Activated CD4-positive, CD25-positive, alpha-beta regulatory T cell treated with anti-CD3 and anti-CD28 coated beads, Interleukin-2, amount 50 U/mL, for 72 hours (primary cell): Measurements from ENCODE around the gene WIPF3.

Source experiments
- DNase-seq: peaks from one replicate; pipeline ENCODE4 v3.0.0; 2021

WIPF3 gene

DNA sequence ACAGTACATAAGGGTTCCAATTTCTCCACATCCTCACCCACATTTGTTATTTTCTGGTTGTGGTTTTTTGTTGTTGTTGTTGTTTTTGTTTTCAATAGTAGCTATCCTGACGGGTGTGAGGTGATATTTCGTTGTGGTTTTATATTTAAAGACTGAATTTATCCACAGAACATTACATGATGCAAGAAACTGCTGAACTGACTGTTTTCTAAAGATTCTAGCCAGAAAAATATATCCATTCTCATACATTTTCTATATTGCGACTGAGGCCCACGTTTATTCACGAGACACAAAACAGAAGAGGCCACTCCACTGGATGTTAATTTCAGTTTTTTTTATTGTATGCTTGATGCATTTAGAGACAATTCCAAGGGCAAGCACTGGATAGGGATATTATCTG is 113.5 kb downstream of the WIPF3 start:
- no peak for DNase-seq

DNA sequence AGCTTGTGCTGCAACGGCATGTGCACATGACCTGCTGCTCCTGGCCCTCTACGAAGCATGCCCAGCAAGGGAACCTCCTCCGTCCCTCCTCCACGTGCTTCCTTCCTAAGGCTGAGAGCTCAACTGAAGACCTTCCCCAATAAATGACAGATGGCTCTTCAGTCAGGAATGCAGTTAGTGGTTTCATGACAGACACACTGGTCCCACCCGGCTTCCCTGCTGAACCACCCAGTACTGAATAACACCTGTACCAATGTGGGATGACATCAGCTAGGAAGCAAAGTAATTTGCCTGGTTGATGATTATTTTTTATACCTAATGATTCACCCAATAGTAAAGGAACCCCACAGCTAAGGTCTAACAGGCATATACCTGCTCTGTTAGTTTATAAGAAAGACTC is 114.2 kb downstream of the WIPF3 start:
- DNase-seq = no peak

DNA sequence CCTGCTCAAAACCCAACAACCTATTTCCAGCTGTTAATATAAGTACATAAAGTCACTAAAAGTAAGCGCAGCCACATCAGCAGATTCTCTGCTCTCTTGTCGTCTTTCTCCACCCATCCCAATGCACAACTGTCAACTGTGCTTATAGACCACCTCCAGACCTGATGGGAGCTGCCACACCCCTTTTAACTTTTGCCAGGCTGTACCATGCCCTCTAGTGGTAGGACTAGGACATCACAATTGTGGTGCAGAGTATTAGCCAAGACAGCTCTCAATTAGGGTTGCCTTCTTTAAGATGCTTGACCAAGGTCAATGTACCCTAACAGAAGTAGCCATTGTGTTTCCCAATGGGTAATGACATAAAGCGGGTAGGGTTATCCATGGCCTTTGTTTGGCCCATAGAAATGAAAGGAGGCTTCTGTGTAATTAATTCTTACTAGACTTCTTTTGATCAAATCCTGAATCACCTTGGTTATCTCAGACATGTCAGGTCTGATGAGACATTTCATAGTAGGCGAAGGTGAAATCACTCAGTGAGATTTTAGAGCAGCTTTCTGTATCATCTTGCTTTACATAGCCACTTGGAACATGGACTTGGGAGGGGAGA is 115.2 kb downstream of the WIPF3 start:
- no peak for DNase-seq

GRCh38 chr7:29922921-29923700 is 116.8 kb downstream of the WIPF3 start:
- DNase-seq = no peak

GRCh38 chr7:29924006-29924405 is 117.7 kb downstream of the WIPF3 start:
- no peak for DNase-seq

DNA sequence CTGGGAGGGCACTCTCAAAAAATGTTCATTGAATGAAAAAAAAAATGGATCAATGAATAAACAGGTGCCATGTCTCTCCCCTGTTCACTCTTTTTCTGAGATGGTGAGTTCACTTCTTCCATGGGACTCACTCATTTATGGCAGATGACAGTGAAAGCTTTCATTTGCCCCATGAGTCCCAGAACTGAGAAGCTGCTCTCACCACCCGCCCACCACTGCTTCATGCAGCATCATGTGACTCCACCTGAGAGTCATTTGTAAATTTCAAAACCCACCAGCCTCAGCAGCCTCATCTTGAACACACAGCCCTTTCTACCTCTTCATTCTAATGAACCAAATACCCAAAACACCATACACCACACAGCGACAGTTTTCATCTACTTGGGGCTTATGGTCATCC is 118.4 kb downstream of the WIPF3 start:
- DNase-seq = no peak

DNA sequence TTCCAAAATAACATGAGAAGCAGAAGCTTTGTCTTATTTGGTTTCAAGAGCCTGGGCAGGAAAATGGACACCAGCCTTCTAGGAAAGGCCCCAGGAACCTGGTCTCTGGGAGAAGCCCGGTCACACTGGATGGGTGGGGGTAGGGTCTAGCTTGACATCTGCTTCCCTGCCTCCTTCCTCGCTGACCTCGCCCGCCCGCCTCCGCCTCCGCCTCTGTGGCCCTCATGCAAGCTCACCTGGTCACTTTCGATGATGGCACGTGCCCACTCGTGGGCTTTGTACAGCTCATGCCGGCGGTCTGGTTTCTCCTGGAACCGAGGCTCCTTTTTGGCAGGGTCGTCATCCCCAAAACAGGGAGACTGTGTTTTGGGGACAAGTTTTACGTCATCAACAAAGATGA is 119.9 kb downstream of the WIPF3 start:
- DNase-seq = no peak

GRCh38 chr7:29926741-29927140 is 120.4 kb downstream of the WIPF3 start:
- no peak for DNase-seq

DNA sequence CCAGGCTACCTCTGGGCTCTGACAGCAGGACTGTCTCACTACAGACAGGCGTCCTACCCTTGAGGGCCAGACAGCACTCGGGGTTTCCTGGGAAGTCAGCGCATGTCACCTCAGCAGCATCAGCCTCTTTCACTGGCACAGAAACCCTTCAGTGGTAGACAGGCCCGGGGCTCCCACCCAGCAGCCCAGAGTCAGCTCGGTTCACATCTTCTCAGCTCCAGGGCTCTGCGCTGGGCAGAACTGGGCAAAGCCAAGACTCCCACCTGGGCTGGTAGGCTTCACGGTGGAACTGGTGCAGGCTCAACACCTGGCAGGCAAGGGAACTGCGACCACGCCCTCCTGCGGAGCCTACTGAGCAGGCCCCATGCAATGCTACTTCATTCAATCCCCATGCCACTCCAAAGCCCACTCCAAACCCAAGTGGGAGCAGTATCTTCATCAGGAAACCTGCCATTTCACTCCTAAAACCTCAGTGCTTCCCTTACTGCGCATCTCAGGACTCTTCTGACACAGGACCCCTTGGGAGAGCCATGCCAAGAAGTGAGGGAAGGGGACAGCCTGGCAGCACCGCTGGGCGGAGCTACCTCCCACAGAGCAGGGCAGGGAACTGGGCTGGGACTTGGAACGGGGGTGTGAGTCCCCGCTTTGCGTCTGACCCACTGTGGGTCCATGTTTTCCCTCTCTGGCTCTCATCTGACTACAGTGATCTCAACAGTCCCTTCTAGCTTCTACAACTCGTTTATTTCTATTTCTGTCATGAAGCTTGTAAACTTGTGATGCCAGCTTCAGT is 122.9 kb downstream of the WIPF3 start:
- DNase-seq = no peak

- DNase-seq = no peak
Observed at GRCh38 chr7:29935111-29935510, 128.8 kb downstream of the WIPF3 start.

DNA sequence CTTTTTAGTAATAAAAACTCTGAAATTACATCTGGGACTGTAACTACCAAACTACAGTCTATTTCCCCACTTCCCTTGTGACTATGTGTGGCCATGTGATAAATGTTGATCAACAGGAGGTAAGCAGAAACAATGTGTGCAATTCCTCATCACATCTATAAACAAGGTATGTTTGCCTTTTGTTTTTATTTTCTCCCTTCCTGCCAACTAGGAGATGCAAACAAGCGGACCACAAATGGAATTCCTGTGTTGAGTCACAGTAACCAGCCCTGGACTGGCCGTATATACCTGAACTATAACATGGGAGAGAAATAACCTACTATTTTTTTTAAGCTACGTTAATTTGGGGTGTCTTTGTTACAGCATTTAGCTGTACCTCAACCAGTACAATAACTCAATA is 130.8 kb downstream of the WIPF3 start:
- DNase-seq = no peak

DNA sequence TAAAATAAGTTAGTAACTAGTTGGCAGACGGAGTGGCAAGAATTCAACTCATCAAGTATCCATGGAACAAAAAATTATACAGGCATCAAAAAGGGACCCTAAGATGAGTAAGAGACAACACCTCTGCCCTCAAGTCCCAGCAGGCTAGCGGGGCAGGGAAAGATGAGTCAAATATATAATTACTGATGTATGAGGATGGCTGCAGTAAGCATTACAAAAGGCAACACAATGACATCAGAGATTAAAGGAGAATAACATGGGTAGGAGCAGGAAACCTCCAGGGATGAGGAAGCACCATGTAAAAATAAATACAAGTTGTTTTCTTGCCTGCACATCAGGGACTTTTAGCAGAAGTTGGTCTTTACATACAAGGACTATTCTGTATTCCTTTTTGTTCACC is 133.9 kb downstream of the WIPF3 start:
- no peak for DNase-seq

DNA sequence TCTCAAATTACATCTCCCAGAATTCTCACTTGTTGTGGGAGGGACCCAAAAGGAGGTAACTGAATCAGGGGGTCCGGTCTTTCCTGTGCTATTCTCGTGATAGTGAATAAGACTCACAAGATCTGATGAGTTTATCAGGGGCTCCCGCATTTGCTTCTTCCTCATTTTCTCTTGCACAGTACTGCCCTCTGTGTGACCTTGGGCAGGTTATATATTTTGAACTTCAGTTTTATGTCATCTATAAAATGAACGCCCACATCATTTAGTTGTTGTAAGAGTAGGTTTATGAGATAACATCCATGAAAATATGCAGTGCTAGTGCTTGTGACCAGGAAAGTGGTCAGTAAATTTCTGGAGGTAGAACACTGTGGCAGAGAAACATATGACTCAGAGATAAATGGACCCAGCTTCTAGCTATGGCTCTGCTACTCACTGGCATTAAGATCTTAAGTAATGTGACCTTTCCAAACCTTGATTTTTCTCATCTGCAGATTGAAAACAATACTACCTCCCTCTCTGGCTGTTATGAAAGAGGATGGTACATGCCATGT is 139.0 kb downstream of the WIPF3 start:
- DNase-seq = no peak

- no peak for DNase-seq
Observed at GRCh38 chr7:29946428-29947186, 140.3 kb downstream of the WIPF3 start.

GRCh38 chr7:29948587-29948986 is 142.3 kb downstream of the WIPF3 start:
- DNase-seq = no peak

DNA sequence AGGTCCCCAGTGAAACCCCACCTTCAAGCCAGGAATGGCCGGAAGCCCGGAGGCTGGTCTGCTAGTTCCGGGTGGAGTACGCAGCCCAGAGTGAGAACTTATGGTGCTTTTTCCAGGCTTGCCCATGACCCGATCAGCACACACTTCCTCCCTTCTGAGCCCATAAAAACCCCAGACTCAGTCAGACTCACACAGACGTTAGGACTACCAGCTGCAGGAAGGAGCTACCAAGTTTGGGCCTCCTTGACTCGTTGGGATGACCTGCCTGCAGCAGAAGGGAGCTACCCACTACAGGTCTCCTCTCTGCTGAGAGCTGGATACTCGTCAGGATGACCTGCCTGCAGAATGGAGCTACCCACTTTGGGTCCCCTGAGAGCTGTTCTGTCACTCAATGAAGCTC is 144.2 kb downstream of the WIPF3 start:
- DNase-seq = no peak

DNA sequence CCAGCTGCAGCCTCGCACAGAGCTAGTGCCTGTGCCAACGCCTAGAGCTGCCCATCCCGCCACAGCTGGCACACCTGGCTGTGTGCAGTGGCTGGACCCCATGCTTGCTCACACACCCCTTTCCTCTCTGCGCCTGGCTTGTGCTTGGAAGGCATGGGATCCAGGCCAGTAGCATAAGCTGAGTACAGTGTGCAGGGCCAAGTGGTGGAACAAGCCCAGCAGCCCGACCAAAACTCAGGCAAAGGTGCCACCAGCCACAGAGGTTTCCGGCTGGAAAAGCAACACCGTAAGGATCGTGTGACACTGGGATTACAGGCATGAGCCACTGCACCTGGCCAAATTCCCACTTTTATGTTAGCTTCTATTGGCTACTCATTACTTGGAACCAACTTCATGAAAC is 144.9 kb downstream of the WIPF3 start:
- no peak for DNase-seq

DNA sequence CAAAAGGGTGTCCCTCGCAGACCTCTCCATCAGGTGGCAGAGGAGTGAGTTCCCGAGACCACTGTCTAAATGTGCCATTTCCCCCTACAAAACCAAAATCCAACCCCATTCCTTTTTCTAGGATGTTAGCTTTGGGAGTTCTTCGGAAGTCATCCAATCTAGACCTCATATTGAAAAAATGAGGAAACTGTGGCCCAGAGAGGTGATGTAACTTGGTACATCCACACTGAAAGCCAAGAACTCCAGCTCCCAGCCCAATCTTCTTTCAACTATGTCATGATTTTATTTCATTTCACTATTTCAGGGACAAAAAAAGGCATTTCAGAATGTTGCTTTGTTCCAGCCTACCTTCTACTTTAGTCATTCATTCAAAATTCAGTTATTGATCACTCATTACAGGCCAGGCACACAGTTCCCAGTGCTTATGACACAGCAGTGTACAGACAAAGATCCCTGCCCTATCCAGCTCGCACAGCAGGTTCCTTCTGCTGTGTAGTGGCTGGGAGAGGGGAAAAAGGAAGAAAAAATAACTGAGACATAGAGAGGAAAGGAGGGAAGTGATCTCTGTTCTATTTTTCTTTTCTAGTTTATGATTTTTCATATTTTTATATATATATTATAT is 147.5 kb downstream of the WIPF3 start:
- no peak for DNase-seq

- no peak for DNase-seq
Observed at GRCh38 chr7:29955075-29955792, 148.9 kb downstream of the WIPF3 start.

- no peak for DNase-seq
Observed at GRCh38 chr7:29955799-29956486, 149.6 kb downstream of the WIPF3 start.

- DNase-seq = no peak
Observed at GRCh38 chr7:29956487-29956836, 150.2 kb downstream of the WIPF3 start.
